ENCODE measurements around the gene GLRA1.

GLRA1 gene

DNA sequence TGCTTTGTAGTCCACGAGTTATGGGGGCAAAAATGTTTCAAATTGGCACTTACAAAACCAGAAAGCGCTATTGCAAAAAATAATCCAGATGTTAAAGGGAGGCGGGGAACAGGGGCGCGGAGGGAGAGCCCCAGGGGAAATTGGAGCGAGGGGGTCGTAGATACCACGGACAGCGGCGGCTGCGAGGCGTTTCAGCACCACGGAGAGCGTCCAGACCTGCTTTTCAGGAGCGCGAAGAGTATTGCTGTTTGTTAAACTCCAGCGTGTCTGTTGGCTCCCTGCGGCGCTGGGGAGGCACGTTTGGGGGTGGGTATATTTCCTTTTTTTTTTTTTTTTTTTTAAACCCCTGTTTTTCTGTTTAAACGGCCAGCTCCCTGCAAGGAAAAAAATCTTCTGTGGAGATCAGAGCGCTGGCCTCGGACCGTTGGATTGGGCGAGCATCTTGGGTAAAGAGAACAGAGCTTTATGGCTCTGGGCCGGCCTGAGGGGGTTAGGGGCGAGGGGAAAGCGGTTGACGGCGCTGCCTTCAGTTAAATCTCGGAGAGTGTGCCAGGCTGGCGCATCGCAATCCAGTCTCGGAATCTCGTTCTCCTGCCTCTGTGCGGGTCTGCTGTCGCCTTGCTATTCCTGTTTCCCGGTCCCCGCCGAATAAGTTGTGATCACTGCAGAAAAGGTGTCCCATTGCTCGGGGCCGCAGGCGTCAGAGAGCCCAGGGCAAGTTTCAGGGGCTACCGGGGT, at the start of gene GLRA1:
GLRA1 (minus strand) TSS at position 288 of the 738 bp plus-strand sequence. CDS start 302 bp downstream, outside the sequence.
- DNase-seq: peak; percentile 44

DNA sequence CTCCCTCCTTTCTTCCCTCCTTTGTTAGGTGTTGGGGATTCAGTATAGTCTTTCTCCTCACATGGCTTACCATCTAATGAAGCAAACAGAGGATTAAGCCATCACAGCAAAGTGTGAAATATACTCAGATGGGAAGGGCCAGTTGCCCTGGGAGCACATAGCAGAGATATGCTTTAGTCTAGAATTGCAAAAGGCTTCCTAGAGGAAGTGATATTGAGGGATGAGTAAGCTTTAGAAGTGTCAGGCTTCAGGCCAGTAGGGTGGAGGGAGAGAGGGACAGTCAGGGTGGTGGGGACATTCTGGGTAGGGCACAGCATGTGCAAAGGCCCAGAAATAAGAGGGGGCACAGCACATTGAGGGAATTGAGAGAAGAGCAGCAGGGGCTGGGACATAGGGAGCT, 46.2 kb upstream of the GLRA1 start:
- DNase-seq: no peak

DNA sequence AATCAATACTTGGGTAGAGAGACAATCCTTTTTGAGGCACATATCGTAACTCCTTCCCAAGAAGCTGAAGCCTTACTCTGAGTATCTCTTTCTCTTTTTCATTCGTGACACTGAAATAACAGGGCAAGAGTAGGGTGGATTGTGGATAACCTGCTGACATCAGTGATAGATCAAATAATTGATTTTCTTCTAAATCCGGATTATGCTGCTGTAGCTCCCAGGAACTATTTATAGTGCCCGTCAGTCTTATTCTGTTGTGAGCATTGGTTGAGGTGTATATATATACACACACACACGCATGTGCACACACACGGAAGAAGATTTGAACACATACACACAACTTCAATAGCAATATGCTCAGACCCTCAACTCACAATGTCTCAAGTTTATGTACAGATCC, 43.2 kb upstream of the GLRA1 start:
- no peak for DNase-seq

DNA sequence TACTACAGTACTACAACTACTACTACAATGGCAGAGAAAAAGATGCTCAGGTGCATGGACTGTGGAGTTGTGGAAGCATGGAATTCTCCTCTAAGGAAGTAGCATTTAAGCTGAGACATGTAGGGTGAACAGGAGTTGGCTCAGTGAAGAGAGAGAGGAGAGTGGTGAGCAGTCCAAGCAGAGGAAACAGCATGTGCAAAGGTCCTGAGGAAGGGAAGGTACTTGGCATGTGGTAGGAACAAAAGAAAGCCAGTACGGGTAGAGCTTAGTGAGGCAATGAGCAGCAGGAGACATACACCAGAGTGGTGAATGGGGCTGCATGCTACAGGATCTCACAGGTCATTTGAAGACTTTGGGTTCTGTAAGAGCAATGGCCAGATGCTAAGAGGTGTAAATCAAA, 41.4 kb upstream of the GLRA1 start:
- no peak for DNase-seq

DNA sequence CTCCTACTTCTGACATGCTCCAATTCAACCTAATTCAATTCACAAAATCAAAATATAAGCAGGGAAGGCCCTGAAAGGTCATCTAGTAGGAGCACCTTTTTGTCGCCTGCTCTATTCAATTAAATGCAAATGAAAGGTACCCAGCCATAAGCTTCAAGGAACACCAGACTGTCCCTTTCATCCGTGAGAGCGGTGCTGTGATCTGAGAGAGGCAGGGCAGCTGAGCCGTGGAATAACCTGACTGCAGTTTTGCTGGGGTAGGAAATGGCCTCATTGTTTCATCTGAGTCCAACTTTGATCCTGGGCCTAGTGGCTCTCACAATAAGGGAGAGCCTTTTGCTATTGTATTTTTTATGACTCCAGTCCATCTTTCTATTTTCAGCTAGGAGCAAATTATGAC, 39.8 kb upstream of the GLRA1 start:
- DNase-seq: no peak

DNA sequence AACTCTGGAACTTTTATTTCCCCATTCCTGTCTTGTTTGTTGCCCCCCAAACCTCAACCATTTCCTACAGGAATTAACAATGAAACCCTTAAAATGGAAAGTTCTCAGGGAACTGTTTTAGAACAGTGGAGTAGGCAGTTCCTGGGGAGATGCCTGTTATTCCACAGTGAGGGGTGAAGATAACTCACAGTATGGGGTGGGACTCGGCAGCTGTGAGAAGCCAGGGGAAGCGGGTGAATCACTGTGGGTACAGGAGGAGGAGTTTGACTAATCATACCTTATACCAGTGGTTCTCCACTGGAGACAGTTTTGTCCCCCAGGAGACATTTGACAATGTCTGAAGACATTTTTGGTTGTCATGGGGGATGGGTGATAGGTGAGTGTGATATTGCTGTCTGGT, 36.9 kb upstream of the GLRA1 start:
- no peak for DNase-seq

DNA sequence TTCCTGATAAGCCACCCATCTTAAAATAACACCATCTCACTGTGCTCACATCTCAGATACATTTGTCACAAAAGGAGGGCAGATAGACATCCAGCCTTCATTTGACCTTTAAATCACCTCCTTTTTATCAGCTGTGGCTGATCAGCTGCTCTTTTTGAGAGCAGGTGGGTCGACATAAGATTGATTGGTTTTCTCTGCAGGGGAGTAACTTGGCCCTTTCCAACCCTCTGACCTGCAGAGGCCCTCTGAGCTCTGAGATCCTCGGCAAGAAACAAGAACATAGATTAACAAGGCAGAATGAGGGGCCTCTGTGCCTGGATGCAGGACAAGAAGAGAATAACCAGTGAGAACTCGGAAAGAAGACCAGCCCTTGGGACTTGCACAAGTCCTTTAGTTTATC, 33.5 kb upstream of the GLRA1 start:
- DNase-seq: no peak

DNA sequence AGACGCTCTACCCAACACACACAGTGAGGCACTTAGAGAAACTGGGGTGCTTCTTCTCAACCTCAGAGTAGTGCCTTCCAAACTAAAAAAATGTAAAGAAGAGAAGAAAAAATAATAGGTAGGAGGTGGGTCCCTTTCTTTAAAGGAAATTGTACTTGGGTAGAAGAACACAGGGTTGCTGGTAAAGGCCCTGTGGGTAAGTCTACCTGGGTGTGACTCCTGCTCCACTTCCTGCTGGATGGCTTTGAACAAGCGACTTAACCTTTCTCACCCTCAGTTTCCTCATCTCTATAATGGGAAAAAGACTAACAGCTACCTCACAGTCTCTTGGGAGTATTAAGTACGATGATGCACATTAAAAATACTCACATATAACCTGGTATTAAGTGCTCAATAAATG, 32.1 kb upstream of the GLRA1 start:
- DNase-seq: peak; percentile 5

DNA sequence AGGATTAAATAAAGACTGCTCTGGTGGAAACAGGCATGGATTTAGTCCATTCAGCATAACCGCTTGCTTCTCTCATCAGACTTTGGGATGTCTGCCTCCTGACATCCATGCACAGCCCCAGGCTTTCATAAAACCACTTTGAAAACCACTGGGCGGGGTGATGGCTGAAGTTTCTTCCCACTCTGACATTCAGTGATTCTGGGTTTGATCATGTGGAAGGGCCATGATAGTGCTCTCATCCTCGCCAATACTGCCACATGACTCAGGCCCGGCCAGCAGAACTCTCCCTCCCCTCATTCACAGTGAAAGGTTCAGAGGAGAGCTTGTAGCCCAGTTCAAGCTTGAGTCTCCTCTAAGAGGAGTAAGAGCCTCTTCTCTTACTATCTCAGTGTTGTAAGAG, 29.6 kb upstream of the GLRA1 start:
- no peak for DNase-seq

DNA sequence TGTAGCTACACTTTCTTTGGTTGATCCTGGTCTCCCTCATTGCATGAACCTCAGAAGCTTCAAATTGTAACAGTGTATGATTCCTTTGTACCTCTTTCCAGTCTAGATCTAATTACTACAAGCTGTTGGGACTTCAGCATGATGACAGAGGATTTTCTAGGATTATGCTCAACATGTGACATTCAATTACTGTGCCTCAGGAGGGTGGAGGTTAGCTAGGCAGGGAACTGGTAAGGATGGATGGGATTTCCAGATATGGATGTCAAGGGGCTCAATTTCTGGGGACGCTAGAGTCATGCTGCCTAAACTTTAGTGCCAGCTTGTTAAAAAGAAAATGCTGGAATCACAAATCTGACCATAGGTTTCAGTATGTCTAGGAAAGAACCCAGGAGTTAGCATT, 29.2 kb upstream of the GLRA1 start:
- DNase-seq: no peak

DNA sequence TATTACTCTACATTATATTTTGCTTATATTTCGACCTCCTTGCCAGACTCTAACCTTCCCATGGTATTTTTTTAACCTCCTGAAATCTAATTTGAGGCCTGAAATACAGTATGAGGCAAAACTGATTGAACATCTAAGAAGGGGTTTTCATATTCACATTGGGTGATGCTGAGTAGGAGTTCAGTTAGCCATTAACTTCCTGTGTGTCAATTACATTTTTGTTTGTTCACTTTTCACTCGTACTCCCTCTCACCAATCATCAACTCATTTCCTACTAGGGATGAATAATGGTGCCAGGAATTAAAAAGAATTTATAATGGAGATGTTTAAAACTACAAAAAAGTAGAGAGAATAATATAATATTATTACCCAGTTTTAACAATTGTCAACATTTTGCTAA, 27.6 kb upstream of the GLRA1 start:
- DNase-seq: no peak

DNA sequence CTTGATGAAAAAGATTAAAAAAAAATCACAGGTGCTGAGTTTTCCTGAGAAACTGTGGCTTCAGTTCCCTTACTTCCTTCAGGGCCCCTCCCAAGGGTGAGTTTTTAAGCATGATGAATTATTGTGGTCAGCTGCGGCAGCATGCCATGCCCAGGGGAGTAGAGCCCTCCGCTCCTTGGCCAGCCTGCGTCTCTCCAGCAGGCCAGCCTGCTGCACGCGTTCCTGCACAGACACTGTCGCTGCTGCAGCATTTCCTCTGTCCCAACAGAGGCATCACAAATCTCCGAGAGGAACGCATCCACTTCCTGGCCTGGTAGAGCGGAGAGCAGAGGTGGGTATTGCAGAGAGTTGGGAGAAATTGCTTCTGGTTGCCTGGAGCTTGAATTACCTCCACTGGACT, 26.1 kb upstream of the GLRA1 start:
- DNase-seq: peak; percentile 3

DNA sequence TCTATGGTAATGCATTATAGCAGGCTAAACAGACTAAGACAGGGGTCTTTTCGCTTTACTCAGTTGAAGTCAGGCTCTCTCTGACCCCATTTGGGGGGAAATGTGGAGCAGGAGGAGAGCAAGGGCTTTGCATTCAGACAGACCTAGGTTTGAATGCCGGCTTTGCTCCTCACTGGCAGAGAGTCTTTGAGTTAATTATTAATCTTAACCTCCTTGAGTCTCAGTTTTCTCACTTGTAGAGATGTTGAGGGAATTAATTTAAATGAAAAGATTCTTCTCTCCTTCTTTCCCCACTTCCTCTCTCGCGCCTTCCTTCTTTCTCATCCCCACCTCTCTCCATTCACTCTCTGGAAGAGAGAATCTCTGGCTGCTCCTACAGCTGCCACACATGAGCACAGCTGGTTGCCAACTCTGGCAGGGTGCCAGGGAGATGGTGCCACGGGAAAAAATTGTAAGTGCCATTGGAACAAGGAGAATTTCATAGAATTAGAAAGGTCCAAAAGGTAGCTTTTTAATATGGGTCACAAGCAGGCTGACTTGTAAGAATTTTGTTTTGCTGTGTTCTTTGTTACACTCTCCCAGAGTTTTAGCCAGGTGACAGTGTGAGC, 25.2 kb upstream of the GLRA1 start:
- DNase-seq: no peak

DNA sequence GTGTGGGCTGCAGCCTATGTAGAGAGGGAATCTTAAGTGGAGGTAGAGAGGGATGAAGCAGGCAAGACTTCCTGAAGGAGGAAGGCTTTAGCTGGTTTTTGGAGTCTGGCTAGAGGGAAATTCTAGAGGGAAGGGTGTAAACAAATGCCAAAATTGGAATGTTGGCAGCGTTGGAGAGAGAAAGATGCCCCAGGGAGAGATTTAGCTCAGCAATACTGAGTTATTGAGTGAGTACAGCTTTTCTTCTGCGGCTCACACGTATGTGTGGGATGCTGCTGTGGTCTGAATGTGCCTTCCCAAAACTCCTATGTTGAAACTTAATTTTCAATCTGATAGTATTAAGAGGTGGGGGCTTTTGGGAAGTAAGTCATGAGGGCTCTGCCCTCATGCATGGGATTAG, 24.5 kb upstream of the GLRA1 start:
- no peak for DNase-seq

DNA sequence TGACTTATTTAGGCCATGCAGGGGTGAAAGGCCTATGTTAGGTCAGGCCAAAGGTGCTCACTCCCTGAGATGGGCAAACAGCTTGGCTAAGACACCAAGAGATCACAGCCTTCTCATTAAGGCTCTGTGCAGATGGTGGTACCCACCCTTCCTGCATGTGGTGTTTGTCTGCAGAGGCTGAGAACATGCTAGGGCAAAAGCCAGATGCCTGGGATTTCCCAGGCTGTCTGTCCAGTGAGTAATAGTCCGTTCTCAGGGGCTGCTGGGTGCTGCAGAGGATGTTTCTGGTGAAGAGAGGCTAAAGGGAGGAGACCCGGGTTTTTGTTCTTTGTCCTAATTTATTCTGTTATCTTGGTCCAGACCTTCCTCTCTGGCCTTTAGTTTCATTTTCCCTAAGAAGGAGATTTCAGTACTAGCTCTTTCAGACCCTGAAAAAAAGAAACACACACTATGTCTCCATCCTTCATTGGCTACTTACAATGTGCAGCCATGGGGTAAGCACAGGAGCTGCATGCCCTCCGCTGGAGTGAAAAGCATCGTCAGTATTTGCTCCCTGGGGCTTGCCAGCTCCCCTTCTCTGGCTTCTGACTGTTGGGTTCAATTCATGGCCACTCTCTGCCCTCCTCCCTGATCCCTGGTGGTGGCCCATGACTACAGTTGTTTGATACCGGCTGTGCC, 23.4 kb upstream of the GLRA1 start:
- DNase-seq: no peak

DNA sequence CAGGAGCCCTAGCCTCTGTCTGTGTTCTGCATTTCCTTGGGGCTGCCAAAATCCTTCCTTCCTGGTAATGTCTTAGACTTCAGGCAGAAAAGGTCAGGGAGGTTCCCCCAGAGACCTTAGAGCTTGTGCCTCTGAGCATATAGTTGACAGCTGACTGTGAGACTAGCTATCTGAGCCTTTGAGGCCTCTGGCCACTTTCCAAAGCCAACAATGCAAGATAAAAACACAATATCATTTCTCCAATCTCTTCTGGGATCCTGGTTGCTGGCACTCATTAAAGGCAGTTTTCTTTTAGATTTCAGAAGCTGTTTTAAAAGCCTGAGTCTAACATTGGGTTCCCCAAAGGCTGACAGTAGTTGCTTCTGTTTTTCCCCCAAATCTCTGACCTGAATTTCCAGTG, 13.2 kb upstream of the GLRA1 start:
- no peak for DNase-seq

DNA sequence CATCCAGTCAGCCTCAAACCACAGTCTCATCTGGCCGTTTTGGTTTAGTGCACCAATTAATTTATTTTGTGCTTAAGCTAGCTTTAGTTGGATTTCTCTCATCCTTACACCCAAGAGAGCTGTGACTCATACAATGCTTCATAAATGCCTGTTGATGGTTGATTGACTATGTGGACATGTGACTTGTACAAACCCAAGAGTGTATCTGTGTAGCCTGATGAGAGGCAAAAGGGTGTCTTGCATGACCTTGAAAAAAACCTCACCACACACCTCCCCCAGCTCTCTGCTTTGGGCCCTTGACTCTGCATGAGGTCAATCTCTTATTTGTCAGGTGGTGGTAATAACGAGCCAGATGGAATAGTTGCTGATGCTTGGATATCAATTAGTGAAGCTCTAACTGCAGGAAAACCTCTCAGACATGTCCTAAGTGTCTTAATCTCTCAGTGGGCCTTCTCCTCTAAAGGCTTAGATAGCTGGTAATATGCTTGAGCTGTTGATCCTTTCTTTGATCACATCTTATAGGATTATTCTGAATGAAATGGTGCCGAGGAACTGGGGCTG, 10.6 kb upstream of the GLRA1 start:
- no peak for DNase-seq

DNA sequence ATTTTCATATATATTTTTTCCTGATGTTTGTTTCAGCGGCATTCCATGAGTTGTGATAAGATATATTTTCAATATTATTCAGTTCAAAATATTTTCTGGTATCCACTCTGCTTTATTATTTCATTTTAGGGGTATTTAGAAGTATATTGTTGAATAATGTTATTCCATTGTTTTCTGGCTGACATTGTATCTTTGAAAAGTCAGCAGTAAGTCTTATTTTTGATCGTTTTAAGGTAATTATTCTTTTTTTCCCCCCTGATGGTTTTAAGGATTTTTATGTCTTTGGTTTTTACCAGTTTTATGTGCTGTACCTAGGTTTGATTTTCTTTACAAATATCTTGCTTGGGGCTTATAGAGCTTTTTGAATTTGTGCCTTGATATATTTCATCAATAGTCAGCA, 6.6 kb upstream of the GLRA1 start:
- no peak for DNase-seq

DNA sequence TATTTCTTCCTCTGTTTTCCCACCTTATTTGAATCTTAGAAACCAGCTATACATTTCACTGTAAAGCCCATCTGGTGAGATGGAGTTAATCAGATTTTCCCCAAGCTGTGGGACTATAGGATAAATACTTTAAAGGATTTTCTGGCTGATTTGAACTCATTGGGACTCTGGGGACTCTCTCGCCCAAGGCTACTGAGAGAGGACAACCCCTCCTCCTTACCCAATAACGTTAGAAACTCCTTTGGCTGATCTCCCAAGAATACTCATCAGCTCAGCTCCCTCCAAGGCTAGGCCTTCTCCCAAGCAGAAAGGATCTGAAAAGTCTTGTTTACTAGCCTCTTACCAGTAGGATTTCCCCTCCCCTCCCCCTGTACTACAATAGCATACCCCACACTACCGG, 1.5 kb upstream of the GLRA1 start:
- no peak for DNase-seq

DNA sequence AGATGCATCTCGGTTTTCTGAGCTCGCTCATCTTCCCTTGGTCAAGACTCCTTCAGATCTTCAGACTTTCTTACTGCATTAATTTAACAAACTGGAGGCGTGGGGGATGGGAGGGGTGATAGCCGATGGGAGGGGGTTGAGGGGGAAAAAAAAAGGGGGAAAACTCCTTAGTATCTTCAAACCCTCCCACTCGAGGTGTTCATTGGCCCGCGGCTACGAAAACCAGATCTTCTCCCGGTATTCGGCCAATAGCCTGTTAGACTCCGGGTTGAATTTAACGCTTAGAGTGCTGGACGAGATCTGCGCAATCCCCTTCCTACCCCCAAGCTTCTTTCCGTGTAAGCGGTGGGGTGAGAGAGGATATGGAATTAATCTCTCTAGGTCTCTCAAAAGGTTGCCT, 689 bp upstream of the GLRA1 start:
- DNase-seq: no peak

DNA sequence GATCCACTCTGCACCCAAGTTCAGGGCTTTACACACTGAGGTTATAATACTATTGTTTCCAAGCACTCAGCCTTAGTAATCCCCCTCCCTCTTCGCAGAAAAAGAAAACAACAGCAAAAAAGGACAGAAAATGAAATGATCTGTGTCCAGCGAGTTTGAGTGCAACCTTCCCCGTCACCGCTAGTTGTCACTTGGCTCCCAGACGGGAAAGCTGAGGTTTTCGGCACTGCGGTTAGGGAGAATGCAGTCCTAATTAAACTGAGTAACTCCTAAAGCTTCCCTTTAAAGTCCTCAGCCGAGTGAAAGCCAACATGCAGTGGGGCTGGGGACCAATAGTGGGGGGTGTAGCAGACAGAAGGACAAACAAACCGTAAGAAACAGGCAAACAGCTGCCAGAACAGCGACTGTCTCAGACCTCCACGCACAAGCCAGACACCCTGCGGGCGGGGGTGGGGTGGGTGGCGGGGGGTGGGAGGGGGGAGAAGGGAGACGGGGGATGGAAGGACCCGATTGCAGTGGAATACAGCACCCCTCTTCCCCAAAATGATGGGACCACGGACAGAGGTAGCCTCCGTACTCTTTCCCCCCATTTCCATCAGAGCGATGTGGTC, 680 bp downstream of the GLRA1 start:
- DNase-seq: no peak

DNA sequence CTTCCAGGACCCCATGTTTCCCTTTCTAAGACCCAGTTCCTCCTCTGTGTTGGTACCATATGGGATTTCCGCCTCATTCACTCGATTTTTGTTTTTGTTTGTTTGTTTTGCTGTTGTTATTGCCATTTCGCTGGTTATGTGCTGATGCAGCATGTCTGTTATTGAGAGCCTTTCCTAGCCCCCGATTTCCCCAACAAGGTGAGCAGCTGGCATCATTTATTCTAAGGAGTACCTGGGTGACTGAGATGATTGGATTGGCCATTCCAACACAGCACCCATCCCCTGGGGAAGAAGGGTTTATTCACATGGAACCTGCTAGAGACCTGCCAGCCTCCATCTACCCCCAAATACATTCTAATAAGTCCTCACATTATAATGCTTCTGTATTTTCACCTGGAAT, 2.7 kb downstream of the GLRA1 start:
- no peak for DNase-seq

DNA sequence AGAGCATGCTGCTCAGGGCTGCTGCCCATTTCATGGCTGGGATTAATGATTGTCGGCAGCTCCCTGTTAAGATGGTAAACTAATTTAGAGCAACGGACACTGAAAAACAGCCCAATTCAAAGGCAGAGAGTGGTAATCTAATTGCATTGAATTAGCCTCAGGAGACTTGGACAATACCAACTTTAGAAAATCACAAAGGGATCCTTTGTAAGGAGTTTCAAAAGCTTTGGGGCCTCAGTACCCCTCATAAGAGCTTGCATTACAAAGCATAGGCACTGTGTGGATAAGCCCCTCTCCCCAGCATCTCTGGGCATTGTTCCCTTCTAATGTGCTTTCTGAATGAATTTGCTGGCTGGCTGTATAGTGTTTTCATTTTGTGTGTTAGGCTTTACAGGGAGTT, 6.7 kb downstream of the GLRA1 start:
- no peak for DNase-seq

DNA sequence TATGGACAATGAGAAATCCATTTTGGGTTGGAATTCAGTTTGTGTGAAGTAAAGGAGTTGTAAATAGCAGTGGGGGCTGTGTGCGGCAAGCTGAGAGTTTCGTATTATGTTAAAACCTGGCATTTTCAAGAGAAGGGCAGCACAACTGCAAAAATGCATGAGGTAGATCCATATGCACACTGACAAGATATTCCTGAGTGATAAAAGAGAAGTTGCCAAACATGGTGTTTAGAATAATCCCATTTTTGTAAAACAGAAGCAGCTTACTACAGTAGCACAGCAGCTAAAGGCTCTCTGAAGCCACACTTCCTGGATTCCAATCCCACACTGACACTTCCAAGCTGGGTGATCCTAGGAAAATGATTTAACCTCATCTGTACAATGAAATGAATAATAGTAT, 11.2 kb downstream of the GLRA1 start:
- DNase-seq: no peak

All from CD4-positive, alpha-beta T cell treated with Interleukin-21 for 1 hour (primary cell).